Muscle layer of colon (tissue), 2 donors: Measurements from ENCODE around the gene TCP1.
"Not testable (repeated sequence)": the region's sequence is repeated elsewhere in the genome, so short reads cannot be mapped to it uniquely, and the experiment has no call there.

Source experiments
- H3K27ac ChIP-seq: one replicate; pipeline ENCODE4 v1.7.0; 2013; ENCODE audit warnings: low read depth, mild to moderate bottlenecking, low read length, moderate library complexity
- H3K27me3 ChIP-seq, 2 donors: one replicate each; pipeline ENCODE4 v1.7.0; 2013; ENCODE audit warnings: low read length in 2 of 2, mild to moderate bottlenecking in 2 of 2; ENCODE audit not compliant: insufficient read depth in 2 of 2, control insufficient read depth in 1 of 2
- H3K36me3 ChIP-seq: one replicate; pipeline ENCODE4 v1.7.0; 2013; ENCODE audit warnings: mild to moderate bottlenecking, low read length; ENCODE audit not compliant: insufficient read depth
- H3K4me1 ChIP-seq: one replicate; pipeline ENCODE4 v1.7.0; 2013; ENCODE audit warnings: mild to moderate bottlenecking, low read length; ENCODE audit not compliant: insufficient read depth
- H3K4me3 ChIP-seq, 2 donors: one replicate each; pipeline ENCODE4 v1.7.0; 2013; ENCODE audit warnings: low read length in 2 of 2, low read depth in 1 of 2, mild to moderate bottlenecking in 1 of 2, moderate library complexity in 1 of 2
- H3K9ac ChIP-seq: one replicate; pipeline ENCODE4 v1.7.0; 2013; ENCODE audit warnings: low read length
- H3K9me3 ChIP-seq: one replicate; pipeline ENCODE4 v1.7.0; 2013; ENCODE audit warnings: mild to moderate bottlenecking, low read length
- donor health status: abdominal sarcoma.
- donor health status: Adenocarcinoma of cecum.

Gene TCP1

GRCh38 chr6:159753081-159753872 lies 36.1 kb downstream of the TCP1 start:
- H3K27me3 ChIP-seq: no peaks in the 10 kb centered on the region
- peaks cover 67% of the 10 kb centered on the region for H3K36me3 ChIP-seq
- no peak overlapping the region for H3K27ac ChIP-seq
- H3K9me3 ChIP-seq: no peaks in the 10 kb centered on the region
- no peak overlapping the region for H3K4me3 ChIP-seq
- H3K9ac ChIP-seq: no peak overlapping the region
- H3K4me1 ChIP-seq: no peaks in the 10 kb centered on the region

GRCh38 chr6:159751448-159751847 lies 38.0 kb downstream of the TCP1 start:
- Histone ChIP-seq H3K4me3 (no peak overlapping the region), H3K27me3 (no peaks in the 10 kb centered on the region), H3K9ac (no peak overlapping the region), H3K4me1 (no peaks in the 10 kb centered on the region), H3K9me3 (no peaks in the 10 kb centered on the region), H3K36me3 (peaks cover 57% of the 10 kb centered on the region), H3K27ac (no peak overlapping the region)

- peaks cover 64% of the 10 kb centered on the region for H3K36me3 ChIP-seq
- H3K27ac ChIP-seq: not testable (repeated sequence)
Observed at GRCh38 chr6:159748127-159748526, 41.3 kb downstream of the TCP1 start.

GRCh38 chr6:159746759-159747158 lies 42.6 kb downstream of the TCP1 start:
- Histone ChIP-seq H3K27ac (no peak overlapping the region), H3K27me3 (no peaks in the 10 kb centered on the region), H3K9ac (no peak overlapping the region), H3K4me3 (no peak overlapping the region), H3K36me3 (peaks cover 58% of the 10 kb centered on the region), H3K9me3 (no peaks in the 10 kb centered on the region), H3K4me1 (no peaks in the 10 kb centered on the region)

More at GRCh38 chr6:159748127-159748526, 41.3 kb downstream of the TCP1 start:
- not testable (repeated sequence) for H3K4me3 ChIP-seq, H3K9ac ChIP-seq, H3K9me3 ChIP-seq, H3K4me1 ChIP-seq, H3K27me3 ChIP-seq

GRCh38 chr6:159745081-159745480 lies 44.3 kb downstream of the TCP1 start:
- Histone ChIP-seq H3K36me3 (peaks cover 64% of the 10 kb centered on the region), H3K9ac (no peak overlapping the region), H3K27ac (no peak overlapping the region), H3K9me3 (no peaks in the 10 kb centered on the region), H3K4me1 (no peaks in the 10 kb centered on the region), H3K4me3 (no peak overlapping the region), H3K27me3 (no peaks in the 10 kb centered on the region)

GRCh38 chr6:159742165-159742564 lies 47.2 kb downstream of the TCP1 start:
- Histone ChIP-seq H3K27ac (no peak overlapping the region), H3K9ac (no peak overlapping the region), H3K4me1 (peaks cover under 1% of the 10 kb centered on the region), H3K4me3 (no peak overlapping the region), H3K9me3 (no peaks in the 10 kb centered on the region), H3K36me3 (peaks cover 55% of the 10 kb centered on the region), H3K27me3 (no peaks in the 10 kb centered on the region)

- H3K27ac ChIP-seq: no peak overlapping the region
- peaks cover 30% of the 10 kb centered on the region for H3K36me3 ChIP-seq
- no peak overlapping the region for H3K9ac ChIP-seq
- no peaks in the 10 kb centered on the region for H3K27me3 ChIP-seq
- H3K4me1 ChIP-seq: peaks cover 9% of the 10 kb centered on the region
- H3K9me3 ChIP-seq: no peaks in the 10 kb centered on the region
- H3K4me3 ChIP-seq: no peak overlapping the region
Observed at GRCh38 chr6:159739341-159739740, 50.1 kb downstream of the TCP1 start.

GRCh38 chr6:159736908-159737307 lies 52.5 kb downstream of the TCP1 start:
- Histone ChIP-seq H3K27ac (no peak overlapping the region), H3K9me3 (no peaks in the 10 kb centered on the region), H3K4me3 (no peak overlapping the region), H3K9ac (no peak overlapping the region), H3K4me1 (peaks cover 9% of the 10 kb centered on the region), H3K27me3 (no peaks in the 10 kb centered on the region), H3K36me3 (peaks cover 11% of the 10 kb centered on the region)

GRCh38 chr6:159733395-159733794 lies 56.0 kb downstream of the TCP1 start:
- not testable (repeated sequence) for H3K36me3 ChIP-seq, H3K27me3 ChIP-seq, H3K9me3 ChIP-seq, H3K9ac ChIP-seq, H3K27ac ChIP-seq, H3K4me3 ChIP-seq
- H3K4me1 ChIP-seq: peaks cover 31% of the 10 kb centered on the region

GRCh38 chr6:159732550-159732949 lies 56.9 kb downstream of the TCP1 start:
- peaks cover 31% of the 10 kb centered on the region for H3K4me1 ChIP-seq
- not testable (repeated sequence) for H3K36me3 ChIP-seq, H3K27ac ChIP-seq, H3K4me3 ChIP-seq, H3K9ac ChIP-seq, H3K27me3 ChIP-seq, H3K9me3 ChIP-seq

GRCh38 chr6:159730332-159730676 lies 59.1 kb downstream of the TCP1 start:
- Histone ChIP-seq H3K9me3 (no peaks in the 10 kb centered on the region), H3K4me1 (peaks cover 26% of the 10 kb centered on the region), H3K36me3 (no peaks in the 10 kb centered on the region), H3K4me3 (no peak overlapping the region), H3K27me3 (no peaks in the 10 kb centered on the region), H3K27ac (no peak overlapping the region), H3K9ac (no peak overlapping the region)
